ENCODE data around the gene TYMP. TPM values are rescaled to one million over a fixed set of nuclear protein-coding genes. Genes with fewer than 3 reads are reported as not detected.

TYMP gene
- polyA plus RNA-seq, 1 donor (not counting 4 experiments of a cell fraction or from before 2014, with no cell fraction given) = 25.5 TPM

DNA sequence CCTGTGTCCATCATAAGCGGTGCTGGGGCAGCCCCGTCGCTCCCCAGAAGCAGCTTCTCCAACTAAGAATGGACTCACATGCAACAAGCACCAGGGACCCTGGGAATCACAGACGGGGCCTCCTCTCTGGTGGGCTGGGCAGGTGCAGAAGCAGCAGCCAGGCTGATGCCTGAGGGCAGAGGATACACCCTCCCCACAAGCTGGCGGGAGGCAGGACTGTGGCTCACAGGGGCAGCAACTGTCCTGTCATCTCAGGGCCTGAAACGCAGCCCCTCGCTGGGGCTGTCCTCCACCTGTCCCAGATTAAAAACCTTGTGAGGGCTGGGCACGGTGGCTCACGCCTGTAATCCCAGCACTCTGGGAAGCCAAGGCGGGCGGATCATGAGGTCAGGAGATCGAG lies 51.9 kb downstream of the TYMP start:
- Histone ChIP-seq H3K4me3 (ENCODE audit: control insufficient read depth in 2 of 3, extremely low read depth in 1 of 3, insufficient read depth in 2 of 3, low read depth in 1 of 3, low read length in 3 of 3) (no peak overlapping the region), H3K9me3 (ENCODE audit: control insufficient read depth, low read depth, low read length) (no peaks in the 10 kb centered on the region), H3K9ac (ENCODE audit: control insufficient read depth, extremely low read depth, insufficient read depth, low read length) (no peak overlapping the region), H3K4me2 (ENCODE audit: control insufficient read depth, extremely low read depth, insufficient read depth, low read depth, low read length) (no peak overlapping the region), H3K79me2 (ENCODE audit: control insufficient read depth, insufficient read depth, low read length) (peaks cover 16% of the 10 kb centered on the region), H2AFZ (ENCODE audit: control insufficient read depth, low read length) (no peak overlapping the region), H3K4me1 (ENCODE audit: control insufficient read depth, extremely low read depth, insufficient read depth, low read length) (peaks cover 25% of the 10 kb centered on the region), H4K20me1 (ENCODE audit: control insufficient read depth, extremely low read depth, insufficient read depth, low read length) (peaks cover 11% of the 10 kb centered on the region), H3K36me3 (ENCODE audit: control insufficient read depth in 2 of 2, extremely low read depth in 1 of 2, insufficient read depth in 2 of 2, low read length in 2 of 2) (peaks cover 1 to 6% of the 10 kb centered on the region in 2 experiments), H3K9me1 (ENCODE audit: control insufficient read depth, extremely low read depth, insufficient read depth, low read length) (peaks cover 4% of the 10 kb centered on the region), H3K27me3 (ENCODE audit: control insufficient read depth, extremely low read depth, insufficient read depth, low read length) (peaks cover 25% of the 10 kb centered on the region), H3K27ac (ENCODE audit: control insufficient read depth, insufficient read depth, low read length) (no peak overlapping the region)
- dilution Hi-C loops (cut with MboI; ENCODE audit: extremely low pct_ligation_motif_present, low sequenced_read_pairs) = no loop called here
- DNase-seq (ENCODE audit: low read depth, low spot score) = no peak
- TF ChIP-seq EZH2 (IDR thresholded peaks at IDR 0.05; ENCODE audit: low read length) = no peak
- TF ChIP-seq, protein P1, sequence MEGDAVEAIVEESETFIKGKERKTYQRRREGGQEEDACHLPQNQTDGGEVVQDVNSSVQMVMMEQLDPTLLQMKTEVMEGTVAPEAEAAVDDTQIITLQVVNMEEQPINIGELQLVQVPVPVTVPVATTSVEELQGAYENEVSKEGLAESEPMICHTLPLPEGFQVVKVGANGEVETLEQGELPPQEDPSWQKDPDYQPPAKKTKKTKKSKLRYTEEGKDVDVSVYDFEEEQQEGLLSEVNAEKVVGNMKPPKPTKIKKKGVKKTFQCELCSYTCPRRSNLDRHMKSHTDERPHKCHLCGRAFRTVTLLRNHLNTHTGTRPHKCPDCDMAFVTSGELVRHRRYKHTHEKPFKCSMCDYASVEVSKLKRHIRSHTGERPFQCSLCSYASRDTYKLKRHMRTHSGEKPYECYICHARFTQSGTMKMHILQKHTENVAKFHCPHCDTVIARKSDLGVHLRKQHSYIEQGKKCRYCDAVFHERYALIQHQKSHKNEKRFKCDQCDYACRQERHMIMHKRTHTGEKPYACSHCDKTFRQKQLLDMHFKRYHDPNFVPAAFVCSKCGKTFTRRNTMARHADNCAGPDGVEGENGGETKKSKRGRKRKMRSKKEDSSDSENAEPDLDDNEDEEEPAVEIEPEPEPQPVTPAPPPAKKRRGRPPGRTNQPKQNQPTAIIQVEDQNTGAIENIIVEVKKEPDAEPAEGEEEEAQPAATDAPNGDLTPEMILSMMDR (optimal IDR thresholded peaks at IDR 0.05 in 1 of 3, IDR thresholded peaks at IDR 0.05 in 1 of 3, conservative IDR thresholded peaks at IDR 0.05 in 1 of 3; ENCODE audit: extremely low read depth in 1 of 3, insufficient read depth in 2 of 3, low read length in 3 of 3) = no peak
- no peak for FAIRE-seq

DNA sequence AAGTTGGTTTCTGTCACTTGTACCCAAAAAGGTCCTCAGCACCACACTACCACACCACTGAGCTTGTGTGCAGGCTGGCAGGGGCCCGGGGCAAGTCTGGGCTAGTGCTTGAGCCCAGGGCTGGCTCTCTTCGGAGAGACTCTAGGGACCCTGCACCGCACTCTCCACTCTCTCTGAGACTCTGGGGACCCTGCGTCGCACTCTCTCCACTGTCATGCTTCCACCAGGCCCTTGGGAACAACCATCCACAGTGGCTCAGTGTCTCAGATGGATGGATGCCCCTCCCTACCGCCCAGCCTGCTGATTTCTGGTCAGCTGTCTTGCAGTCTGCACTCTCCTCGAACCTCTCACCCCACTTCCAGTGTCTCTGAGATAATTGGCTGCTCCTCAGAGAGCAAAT lies 52.9 kb downstream of the TYMP start:
- peaks cover 35% of the 10 kb centered on the region for H3K4me1 ChIP-seq (ENCODE audit: control insufficient read depth, extremely low read depth, insufficient read depth, low read length)
- H3K36me3 ChIP-seq (ENCODE audit: control insufficient read depth in 2 of 2, extremely low read depth in 1 of 2, insufficient read depth in 2 of 2, low read length in 2 of 2) = peaks cover 1 to 16% of the 10 kb centered on the region in 2 experiments
- no peak overlapping the region for H3K4me3 ChIP-seq (ENCODE audit: control insufficient read depth in 2 of 3, extremely low read depth in 1 of 3, insufficient read depth in 2 of 3, low read depth in 1 of 3, low read length in 3 of 3)
- peaks cover 27% of the 10 kb centered on the region for H3K79me2 ChIP-seq (ENCODE audit: control insufficient read depth, insufficient read depth, low read length)
- no peak overlapping the region for H3K27ac ChIP-seq (ENCODE audit: control insufficient read depth, insufficient read depth, low read length)
- peak overlapping the region; percentile 47 for H2AFZ ChIP-seq (ENCODE audit: control insufficient read depth, low read length)
- H3K9me3 ChIP-seq (ENCODE audit: control insufficient read depth, low read depth, low read length) = no peaks in the 10 kb centered on the region
- H3K27me3 ChIP-seq (ENCODE audit: control insufficient read depth, extremely low read depth, insufficient read depth, low read length) = peaks cover 14% of the 10 kb centered on the region
- no peak overlapping the region for H3K9ac ChIP-seq (ENCODE audit: control insufficient read depth, extremely low read depth, insufficient read depth, low read length)
- TF ChIP-seq, protein P1 (optimal IDR thresholded peaks at IDR 0.05 in 1 of 3, IDR thresholded peaks at IDR 0.05 in 1 of 3, conservative IDR thresholded peaks at IDR 0.05 in 1 of 3; ENCODE audit: extremely low read depth in 1 of 3, insufficient read depth in 2 of 3, low read length in 3 of 3) = no peak
- TF ChIP-seq EZH2 (IDR thresholded peaks at IDR 0.05; ENCODE audit: low read length) = no peak
- H4K20me1 ChIP-seq (ENCODE audit: control insufficient read depth, extremely low read depth, insufficient read depth, low read length) = peaks cover 21% of the 10 kb centered on the region
- peak overlapping the region; percentile 46 for H3K4me2 ChIP-seq (ENCODE audit: control insufficient read depth, extremely low read depth, insufficient read depth, low read depth, low read length)
- dilution Hi-C loops (cut with MboI; ENCODE audit: extremely low pct_ligation_motif_present, low sequenced_read_pairs) = no loop called here
- peaks cover 6% of the 10 kb centered on the region for H3K9me1 ChIP-seq (ENCODE audit: control insufficient read depth, extremely low read depth, insufficient read depth, low read length)
- FAIRE-seq = peak; percentile 64
- no peak for DNase-seq (ENCODE audit: low read depth, low spot score)

Other genes starting within 250 kb of the TYMP start
- gene PLXNB2, start 222.4 kb downstream of the TYMP start, polyA plus RNA-seq = 44.3 to 90.3 TPM (median 66.2 TPM) in 3 replicates
- gene DENND6B, start 203.0 kb downstream of the TYMP start, polyA plus RNA-seq = 0.94 to 3.1 TPM (median 1.4 TPM) in 3 replicates
- 19.8 to 29.7 TPM (median 23.2 TPM) in 3 replicates for gene PPP6R2, start 186.7 kb downstream of the TYMP start, polyA plus RNA-seq
- 16.2 to 34.4 TPM (median 25.8 TPM) in 3 replicates for gene SBF1, start 55.0 kb downstream of the TYMP start, polyA plus RNA-seq
- gene ADM2, start 48.5 kb downstream of the TYMP start, polyA plus RNA-seq = 0.21 to 0.54 TPM (median 0.27 TPM) in 3 replicates
- not detected in 3 replicates for gene MIOX, start 43.2 kb downstream of the TYMP start, polyA plus RNA-seq
- gene LMF2, start 22.3 kb downstream of the TYMP start, polyA plus RNA-seq = 13.2 to 29.4 TPM (median 22.0 TPM) in 3 replicates
- 11.0 to 16.4 TPM (median 11.4 TPM) in 3 replicates for gene NCAPH2, start 21.8 kb downstream of the TYMP start, polyA plus RNA-seq
- 1.9 to 4.3 TPM (median 2.4 TPM) in 3 replicates for gene SCO2, start 4.4 kb downstream of the TYMP start, polyA plus RNA-seq
- gene KLHDC7B, start 15.9 kb upstream of the TYMP start, polyA plus RNA-seq = 0.01 to 0.08 TPM in 2 of 3 replicates, not detected in the other
- 0.17 to 0.36 TPM in 2 of 3 replicates, not detected in the other for gene SYCE3, start 32.9 kb upstream of the TYMP start, polyA plus RNA-seq
- gene CPT1B, start 48.4 kb upstream of the TYMP start, polyA plus RNA-seq = 10.2 to 14.6 TPM (median 11.0 TPM) in 3 replicates
- gene CHKB, start 52.8 kb upstream of the TYMP start, polyA plus RNA-seq = 39.5 to 54.9 TPM (median 49.0 TPM) in 3 replicates
- 0.29 to 1.0 TPM (median 0.31 TPM) in 3 replicates for gene MAPK8IP2, start 70.8 kb upstream of the TYMP start, polyA plus RNA-seq
- gene ARSA, start 98.1 kb upstream of the TYMP start, polyA plus RNA-seq = 12.1 to 20.8 TPM (median 19.5 TPM) in 3 replicates
- gene SHANK3, start 142.8 kb upstream of the TYMP start, polyA plus RNA-seq = 1.00 to 1.8 TPM (median 1.6 TPM) in 3 replicates
- gene ACR, start 208.2 kb upstream of the TYMP start, polyA plus RNA-seq = not detected in 3 replicates

Data from keratinocyte (primary cell).